Stimulated activated naive CD8-positive, alpha-beta T cell treated with anti-CD3 and anti-CD28 coated beads, Interleukin-15, amount 100 ng/mL, for 72 hours (primary cell): ENCODE results near the gene RYR1.
"Not testable (repeated sequence)": the region's sequence is repeated elsewhere in the genome, so short reads cannot be mapped to it uniquely, and the experiment has no call there.

Source experiments
- ATAC-seq: fragments of 150-1000 bp; cut with Tn5 transposase; 2 replicates; pipeline ENCODE4 v1.10.0; 2021; ENCODE audit warnings: mild to moderate bottlenecking, moderate library complexity
- DNase-seq, 2 donors: peaks; one replicate each; pipeline ENCODE4 v3.0.0; 2021 to 2022
- H3K27ac Mint-ChIP-seq, 2 donors: one replicate each; pipeline ENCODE4 v1.8.0; 2022; ENCODE audit warnings: mild to moderate bottlenecking in 2 of 2, mixed read lengths in 2 of 2, moderate library complexity in 2 of 2
- H3K27me3 Mint-ChIP-seq: one replicate; pipeline ENCODE4 v1.8.0; 2022; ENCODE audit warnings: mixed read lengths
- H3K4me1 Mint-ChIP-seq: one replicate; pipeline ENCODE4 v1.8.0; 2022; ENCODE audit warnings: mild to moderate bottlenecking, mixed read lengths
- H3K4me3 Mint-ChIP-seq, 2 donors: one replicate each; pipeline ENCODE4 v1.8.0; 2022; ENCODE audit warnings: mild to moderate bottlenecking in 2 of 2, mixed read lengths in 2 of 2, moderate library complexity in 1 of 2
- H3K9me3 Mint-ChIP-seq, 2 donors: one replicate each; pipeline ENCODE4 v1.8.0; 2022; ENCODE audit warnings: mixed read lengths in 2 of 2

The RYR1 gene

DNA sequence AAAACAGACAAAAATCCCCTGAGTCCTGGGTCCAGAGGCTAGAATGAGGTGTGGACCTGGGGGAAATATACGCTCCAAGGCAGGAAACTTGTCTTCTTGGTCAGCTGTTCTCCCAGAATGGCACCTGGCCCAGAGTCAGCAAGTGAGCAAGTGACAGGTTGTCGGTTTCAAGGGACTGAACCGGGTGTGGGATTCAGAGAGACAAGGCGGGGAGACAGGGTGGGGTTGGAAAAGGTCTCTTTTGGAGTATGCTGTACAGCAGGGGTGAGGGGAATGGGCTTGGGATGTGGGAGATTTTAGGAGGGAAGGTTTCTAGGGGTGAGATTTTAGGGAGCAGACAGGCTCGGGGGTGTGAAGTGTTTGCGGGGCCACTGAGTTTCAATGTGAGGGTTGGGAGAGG lies 83.3 kb downstream of the RYR1 start:
- ATAC-seq, result no peak
- H3K4me3 Mint-ChIP-seq, result no peak overlapping the region
- H3K27me3 Mint-ChIP-seq, result peaks cover 7% of the 10 kb centered on the region

DNA sequence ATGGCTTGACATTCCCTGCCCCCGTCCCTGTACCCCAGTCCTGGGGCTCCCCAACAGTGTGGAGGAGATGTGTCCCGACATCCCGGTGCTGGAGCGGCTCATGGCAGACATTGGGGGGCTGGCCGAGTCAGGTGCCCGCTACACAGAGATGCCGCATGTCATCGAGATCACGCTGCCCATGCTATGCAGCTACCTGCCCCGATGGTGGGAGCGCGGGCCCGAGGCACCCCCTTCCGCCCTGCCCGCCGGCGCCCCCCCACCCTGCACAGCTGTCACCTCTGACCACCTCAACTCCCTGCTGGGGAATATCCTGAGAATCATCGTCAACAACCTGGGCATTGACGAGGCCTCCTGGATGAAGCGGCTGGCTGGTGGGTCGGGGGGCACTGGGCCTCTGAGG lies 83.8 kb downstream of the RYR1 start:
- DNase-seq (no peak), ATAC-seq (no peak)
- Mint-ChIP-seq H3K9me3 (no peaks in the 10 kb centered on the region), H3K27me3 (peaks cover 2% of the 10 kb centered on the region), H3K4me1 (peaks cover 23% of the 10 kb centered on the region), H3K4me3 (no peak overlapping the region), H3K27ac (no peak overlapping the region)

More for the DNA sequence above, 83.3 kb downstream of the RYR1 start:
- no peaks in the 10 kb centered on the region for H3K9me3 Mint-ChIP-seq
- DNase-seq, result no peak
- peaks cover 23% of the 10 kb centered on the region for H3K4me1 Mint-ChIP-seq
- H3K27ac Mint-ChIP-seq, result peak overlapping the region in 1 of 2 donors; percentile 63

DNA sequence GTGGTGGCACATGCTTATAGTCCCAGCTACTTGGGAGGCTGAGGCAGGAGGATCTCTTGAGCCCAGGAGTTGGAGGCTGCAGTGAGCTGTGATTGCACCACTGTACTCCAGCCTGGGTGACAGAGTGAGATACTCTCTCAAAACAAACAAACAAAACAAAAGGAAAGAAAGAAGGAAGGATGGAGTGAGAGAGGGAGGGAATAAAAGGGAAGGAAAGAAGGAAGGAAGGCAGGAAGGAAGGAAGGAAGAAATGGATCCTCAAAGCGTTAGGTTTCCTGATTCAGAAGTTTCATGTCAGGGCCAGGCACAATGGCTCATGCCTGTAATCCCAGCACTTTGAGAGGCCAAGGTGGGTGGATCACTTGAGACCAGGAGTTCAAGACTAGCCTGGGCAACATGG lies 84.5 kb downstream of the RYR1 start:
- H3K4me1 Mint-ChIP-seq, result peaks cover 23% of the 10 kb centered on the region
- not testable (repeated sequence) for H3K4me3 Mint-ChIP-seq, H3K9me3 Mint-ChIP-seq, ATAC-seq, H3K27ac Mint-ChIP-seq, H3K27me3 Mint-ChIP-seq, DNase-seq

DNA sequence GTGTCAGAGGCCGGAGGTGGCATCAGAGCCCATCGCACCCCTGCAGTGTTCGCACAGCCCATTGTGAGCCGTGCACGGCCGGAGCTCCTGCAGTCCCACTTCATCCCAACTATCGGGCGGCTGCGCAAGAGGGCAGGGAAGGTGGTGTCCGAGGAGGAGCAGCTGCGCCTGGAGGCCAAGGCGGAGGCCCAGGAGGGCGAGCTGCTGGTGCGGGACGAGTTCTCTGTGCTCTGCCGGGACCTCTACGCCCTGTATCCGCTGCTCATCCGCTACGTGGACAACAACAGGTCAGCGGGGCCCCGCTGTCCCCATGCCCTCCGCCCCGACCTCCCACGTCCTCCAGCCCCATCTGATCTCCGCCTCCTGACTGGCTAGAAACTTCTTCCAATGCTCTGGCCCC lies 85.7 kb downstream of the RYR1 start:
- H3K27ac Mint-ChIP-seq, result peak overlapping the region in 1 of 2 donors; percentile 76
- H3K4me3 Mint-ChIP-seq, result no peak overlapping the region
- no peak for ATAC-seq
- no peaks in the 10 kb centered on the region for H3K9me3 Mint-ChIP-seq
- peaks cover 11% of the 10 kb centered on the region for H3K4me1 Mint-ChIP-seq
- no peaks in the 10 kb centered on the region for H3K27me3 Mint-ChIP-seq
- no peak for DNase-seq

- ATAC-seq, result no peak
- H3K27ac Mint-ChIP-seq, result no peak overlapping the region
- no peak for DNase-seq
- H3K4me1 Mint-ChIP-seq, result peaks cover 7% of the 10 kb centered on the region
- no peak overlapping the region for H3K4me3 Mint-ChIP-seq
- no peaks in the 10 kb centered on the region for H3K27me3 Mint-ChIP-seq
- H3K9me3 Mint-ChIP-seq, result no peaks in the 10 kb centered on the region
These were observed 86.5 kb downstream of the RYR1 start for GRCh38 chr19:38519988-38520387.

DNA sequence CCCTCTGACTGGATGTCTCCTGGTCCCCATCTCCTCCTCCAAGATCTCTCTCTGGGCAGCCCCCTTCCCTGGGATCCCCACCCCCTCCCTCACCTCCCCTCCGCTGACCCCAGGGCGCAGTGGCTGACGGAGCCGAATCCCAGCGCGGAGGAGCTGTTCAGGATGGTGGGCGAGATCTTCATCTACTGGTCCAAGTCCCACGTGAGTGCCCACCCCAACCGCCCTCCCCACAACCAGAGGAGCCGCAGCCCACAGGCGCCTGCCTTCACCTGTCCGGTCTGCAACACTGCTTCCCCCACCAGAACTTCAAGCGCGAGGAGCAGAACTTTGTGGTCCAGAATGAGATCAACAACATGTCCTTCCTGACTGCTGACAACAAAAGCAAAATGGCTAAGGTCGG lies 89.4 kb downstream of the RYR1 start:
- no peaks in the 10 kb centered on the region for H3K4me1 Mint-ChIP-seq
- DNase-seq, result no peak
- H3K27me3 Mint-ChIP-seq, result peaks cover 23% of the 10 kb centered on the region
- no peak overlapping the region for H3K27ac Mint-ChIP-seq
- no peaks in the 10 kb centered on the region for H3K9me3 Mint-ChIP-seq
- ATAC-seq, result peak; percentile 32
- no peak overlapping the region for H3K4me3 Mint-ChIP-seq

GRCh38 chr19:38523319-38523718 lies 89.8 kb downstream of the RYR1 start:
- H3K9me3 Mint-ChIP-seq, result no peaks in the 10 kb centered on the region
- DNase-seq (no peak), ATAC-seq (no peak)
- peaks cover 27% of the 10 kb centered on the region for H3K27me3 Mint-ChIP-seq
- no peaks in the 10 kb centered on the region for H3K4me1 Mint-ChIP-seq
- H3K4me3 Mint-ChIP-seq, result no peak overlapping the region
- H3K27ac Mint-ChIP-seq, result no peak overlapping the region

GRCh38 chr19:38524369-38524768 lies 90.9 kb downstream of the RYR1 start:
- DNase-seq, result no peak
- no peaks in the 10 kb centered on the region for H3K4me1 Mint-ChIP-seq

DNA sequence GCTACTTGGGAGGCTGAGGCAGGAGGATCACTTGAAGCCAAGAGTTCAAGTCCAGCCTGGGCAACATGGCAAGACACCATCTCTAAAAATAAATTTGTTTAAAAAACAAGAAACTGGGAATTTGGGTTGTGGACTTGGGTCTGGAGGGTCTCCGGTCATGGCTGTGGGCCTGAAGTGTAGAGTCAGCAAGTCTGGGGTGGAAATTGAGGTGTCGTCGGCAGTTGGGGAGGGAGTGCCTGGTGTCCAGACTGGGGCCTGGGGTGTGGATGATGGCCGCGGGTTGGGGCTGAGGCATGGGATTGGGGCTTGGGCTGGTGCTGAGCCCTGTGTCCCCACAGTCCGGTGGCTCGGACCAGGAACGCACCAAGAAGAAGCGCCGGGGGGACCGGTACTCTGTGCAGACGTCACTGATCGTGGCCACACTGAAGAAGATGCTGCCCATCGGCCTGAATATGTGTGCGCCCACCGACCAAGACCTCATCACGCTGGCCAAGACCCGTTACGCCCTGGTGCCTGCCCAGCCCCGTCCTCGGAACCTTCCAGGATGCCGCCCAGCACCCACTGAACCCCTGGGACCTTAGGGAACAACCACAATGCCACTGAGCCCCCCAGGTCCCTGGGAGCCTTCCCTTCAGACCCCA lies 91.6 kb downstream of the RYR1 start:
- no peaks in the 10 kb centered on the region for H3K4me1 Mint-ChIP-seq
- peaks cover 31% of the 10 kb centered on the region for H3K27me3 Mint-ChIP-seq
- no peak overlapping the region for H3K27ac Mint-ChIP-seq
- no peak overlapping the region for H3K4me3 Mint-ChIP-seq
- ATAC-seq (no peak), DNase-seq (no peak)
- no peaks in the 10 kb centered on the region for H3K9me3 Mint-ChIP-seq

More at GRCh38 chr19:38524369-38524768, 90.9 kb downstream of the RYR1 start:
- Mint-ChIP-seq H3K27ac (peak overlapping the region in 1 of 2 donors; percentile 4), H3K4me3 (no peak overlapping the region), H3K9me3 (no peaks in the 10 kb centered on the region), H3K27me3 (peaks cover 31% of the 10 kb centered on the region)
- no peak for ATAC-seq

GRCh38 chr19:38526430-38526829 lies 92.9 kb downstream of the RYR1 start:
- Mint-ChIP-seq H3K27me3 (peaks cover 31% of the 10 kb centered on the region), H3K9me3 (no peaks in the 10 kb centered on the region), H3K4me3 (no peak overlapping the region)

GRCh38 chr19:38527466-38528136 lies 94.1 kb downstream of the RYR1 start:
- no peaks in the 10 kb centered on the region for H3K4me1 Mint-ChIP-seq
- ATAC-seq (peak; percentile 58), DNase-seq (no peak)
- peak overlapping the region; percentile 37 to 72 for H3K27ac Mint-ChIP-seq
- H3K27me3 Mint-ChIP-seq, result peaks cover 34% of the 10 kb centered on the region
- no peaks in the 10 kb centered on the region for H3K9me3 Mint-ChIP-seq
- peak overlapping the region in 1 of 2 donors; percentile 70 for H3K4me3 Mint-ChIP-seq

More at GRCh38 chr19:38526430-38526829, 92.9 kb downstream of the RYR1 start:
- DNase-seq (no peak), ATAC-seq (no peak)
- Mint-ChIP-seq H3K27ac (no peak overlapping the region), H3K4me1 (no peaks in the 10 kb centered on the region)

- no peaks in the 10 kb centered on the region for H3K4me1 Mint-ChIP-seq
- ATAC-seq, result no peak
- H3K27ac Mint-ChIP-seq, result peak overlapping the region in 1 of 2 donors; percentile 72
These were observed 94.8 kb downstream of the RYR1 start for GRCh38 chr19:38528213-38528755.

GRCh38 chr19:38528931-38529330 lies 95.4 kb downstream of the RYR1 start:
- DNase-seq (no peak), ATAC-seq (no peak)
- Mint-ChIP-seq H3K27me3 (peaks cover 46% of the 10 kb centered on the region), H3K9me3 (no peaks in the 10 kb centered on the region), H3K4me3 (no peak overlapping the region), H3K27ac (no peak overlapping the region), H3K4me1 (no peaks in the 10 kb centered on the region)

More at GRCh38 chr19:38528213-38528755, 94.8 kb downstream of the RYR1 start:
- peaks cover 41% of the 10 kb centered on the region for H3K27me3 Mint-ChIP-seq
- no peak for DNase-seq
- H3K9me3 Mint-ChIP-seq, result no peaks in the 10 kb centered on the region
- peak overlapping the region; percentile 0 to 70 for H3K4me3 Mint-ChIP-seq

DNA sequence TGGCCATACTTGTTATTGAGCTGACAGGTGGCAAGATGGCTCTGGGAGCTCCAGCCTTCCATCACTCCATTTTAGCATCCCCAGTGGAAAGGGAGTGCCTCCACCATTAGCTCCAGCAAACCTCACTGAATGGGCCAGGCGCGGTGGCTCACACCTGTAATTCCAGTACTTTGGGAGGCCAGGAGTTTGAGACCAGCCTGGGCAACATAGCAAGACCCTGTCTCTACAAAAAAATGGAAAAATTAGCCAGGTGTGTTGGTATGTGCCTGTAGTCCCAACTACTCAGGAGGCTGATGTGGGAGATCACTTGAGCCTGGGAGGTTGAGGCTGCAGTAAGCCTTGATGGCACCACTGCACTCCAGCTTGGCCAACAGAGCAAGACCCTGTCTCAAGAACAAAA lies 98.0 kb downstream of the RYR1 start:
- Mint-ChIP-seq H3K27ac (no peak overlapping the region), H3K27me3 (peaks cover 54% of the 10 kb centered on the region), H3K4me1 (peaks cover 4% of the 10 kb centered on the region), H3K9me3 (peaks cover 6 to 24% of the 10 kb centered on the region in 2 donors), H3K4me3 (no peak overlapping the region)
- ATAC-seq, result no peak
- DNase-seq, result no peak

DNA sequence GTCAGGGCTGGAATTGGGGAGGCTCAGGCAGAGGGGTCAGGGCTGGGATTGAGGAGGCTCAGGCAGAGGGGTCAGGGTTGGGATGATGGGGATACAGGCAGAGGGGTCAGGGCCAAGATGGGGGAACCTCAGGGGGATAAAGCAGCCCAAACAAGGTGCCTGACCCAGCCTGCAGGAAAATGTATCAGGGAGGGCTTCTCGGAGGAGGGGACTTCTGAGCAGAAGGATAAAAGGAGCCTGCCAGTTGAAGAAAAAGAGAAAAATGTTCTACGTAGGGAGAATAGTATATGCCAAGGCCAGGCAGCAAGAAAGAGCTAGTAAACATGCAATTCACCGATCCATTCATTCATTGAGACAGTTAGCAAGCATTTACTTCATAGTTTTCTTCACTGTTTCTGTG lies 99.4 kb downstream of the RYR1 start:
- Mint-ChIP-seq H3K27me3 (peaks cover 43% of the 10 kb centered on the region), H3K4me1 (peaks cover 18% of the 10 kb centered on the region), H3K4me3 (no peak overlapping the region), H3K9me3 (peaks cover 8 to 35% of the 10 kb centered on the region in 2 donors), H3K27ac (no peak overlapping the region)
- DNase-seq (no peak), ATAC-seq (no peak)

- ATAC-seq (no peak), DNase-seq (no peak)
- H3K4me3 Mint-ChIP-seq, result no peak overlapping the region
- peaks cover 34% of the 10 kb centered on the region for H3K4me1 Mint-ChIP-seq
- peaks cover 36% of the 10 kb centered on the region for H3K27me3 Mint-ChIP-seq
- H3K9me3 Mint-ChIP-seq, result peaks cover 8 to 35% of the 10 kb centered on the region in 2 donors
- H3K27ac Mint-ChIP-seq, result no peak overlapping the region
These were observed 101.1 kb downstream of the RYR1 start for GRCh38 chr19:38534574-38534973.
